Measurements from ENCODE around the gene PDE4D.

The PDE4D gene

GRCh38 chr5:59746241-59746765 lies 147.2 kb downstream of the PDE4D start:
- DNase-seq (ENCODE audit: low read depth, low spot score), result peak; percentile 71
- TF ChIP-seq CTCF (IDR thresholded peaks at IDR 0.05; ENCODE audit: low read depth, low read length), result no peak
- H3K4me3 ChIP-seq (ENCODE audit: low read depth, low read length), result no peak overlapping the region
- in situ Hi-C loops (cut with HindIII; ENCODE audit: low sequenced_read_pairs), result no loop called here

GRCh38 chr5:59745415-59745863 lies 148.1 kb downstream of the PDE4D start:
- in situ Hi-C loops (cut with HindIII; ENCODE audit: low sequenced_read_pairs), result no loop called here
- peak; percentile 87 for DNase-seq (ENCODE audit: low read depth, low spot score)
- no peak overlapping the region for H3K4me3 ChIP-seq (ENCODE audit: low read depth, low read length)
- TF ChIP-seq CTCF (IDR thresholded peaks at IDR 0.05; ENCODE audit: low read depth, low read length), result no peak

- in situ Hi-C loops (cut with HindIII; ENCODE audit: low sequenced_read_pairs), result no loop called here
- peak; percentile 74 for DNase-seq (ENCODE audit: low read depth, low spot score)
- TF ChIP-seq CTCF (IDR thresholded peaks at IDR 0.05; ENCODE audit: low read depth, low read length), result no peak
- H3K4me3 ChIP-seq (ENCODE audit: low read depth, low read length), result no peak overlapping the region
These were observed 149.0 kb downstream of the PDE4D start for GRCh38 chr5:59744531-59744992.

DNA sequence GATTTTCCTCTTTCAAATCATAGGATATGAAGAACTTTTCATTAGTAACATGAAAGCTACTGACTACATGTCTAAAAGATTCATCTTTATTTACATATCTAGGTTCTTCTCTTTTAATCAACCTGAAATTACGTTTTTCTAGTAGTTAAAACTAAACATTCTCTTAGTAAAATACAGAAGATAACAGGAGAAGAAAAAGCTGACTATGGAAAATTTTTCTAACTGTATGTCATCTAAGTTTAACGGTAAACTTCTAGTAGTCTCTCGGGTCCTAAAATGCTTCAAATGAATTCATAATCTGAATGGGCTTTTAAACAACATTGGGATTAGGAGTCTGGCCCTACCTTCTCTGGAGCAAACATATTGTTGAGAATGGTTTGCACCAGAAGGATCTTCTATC lies 151.9 kb downstream of the PDE4D start:
- TF ChIP-seq CTCF (IDR thresholded peaks at IDR 0.05; ENCODE audit: low read depth, low read length), result no peak
- DNase-seq (ENCODE audit: low read depth, low spot score), result no peak
- H3K4me3 ChIP-seq (ENCODE audit: low read depth, low read length), result no peak overlapping the region
- in situ Hi-C loops (cut with HindIII; ENCODE audit: low sequenced_read_pairs), result no loop called here

DNA sequence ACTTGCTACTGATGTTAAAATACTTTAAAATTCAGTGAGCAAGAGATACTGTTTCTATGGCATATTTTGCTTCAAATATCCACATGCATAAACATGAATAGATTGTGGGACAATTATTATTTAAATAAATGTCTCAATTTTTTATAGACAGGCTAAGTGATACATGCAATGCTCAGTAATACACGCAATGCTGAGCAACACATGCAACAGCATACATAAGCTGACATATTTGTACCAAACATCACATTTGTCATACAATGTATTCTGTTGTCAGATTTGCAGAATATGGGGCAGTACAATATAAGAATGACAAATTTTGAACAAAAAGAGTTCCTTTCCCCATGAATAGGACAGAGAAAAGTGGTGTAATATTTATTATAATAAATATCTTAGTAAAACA lies 155.5 kb downstream of the PDE4D start:
- in situ Hi-C loops (cut with HindIII; ENCODE audit: low sequenced_read_pairs), result no loop called here
- H3K4me3 ChIP-seq (ENCODE audit: low read depth, low read length), result no peak overlapping the region
- no peak for TF ChIP-seq CTCF (IDR thresholded peaks at IDR 0.05; ENCODE audit: low read depth, low read length)
- DNase-seq (ENCODE audit: low read depth, low spot score), result no peak

- in situ Hi-C loops (cut with HindIII; ENCODE audit: low sequenced_read_pairs), result no loop called here
These were observed 160.7 kb downstream of the PDE4D start for GRCh38 chr5:59732806-59733205.

More at GRCh38 chr5:59732806-59733205, 160.7 kb downstream of the PDE4D start:
- TF ChIP-seq CTCF (IDR thresholded peaks at IDR 0.05; ENCODE audit: low read depth, low read length), result no peak
- H3K4me3 ChIP-seq (ENCODE audit: low read depth, low read length), result no peak overlapping the region
- DNase-seq (ENCODE audit: low read depth, low spot score), result no peak

Measured in astrocyte of the spinal cord (primary cell).